Measurements from ENCODE around the gene LIG1. TPM values are rescaled to one million over a fixed set of nuclear protein-coding genes. Genes with fewer than 3 reads are reported as not detected.

Gene LIG1
- total RNA-seq, 2 experiments from 2014 or later, result 172 to 279 TPM

GRCh38 chr19:48148576-48148975 lies 21.6 kb downstream of the LIG1 start:
- no peaks in the 10 kb centered on the region for H3K79me2 ChIP-seq (ENCODE audit: insufficient read depth, low read depth, low read length)
- no peak for DNase-seq (ENCODE audit: low spot score)
- POLR2A ChIA-PET, result no interaction called here
- H4K20me1 ChIP-seq (ENCODE audit: insufficient read depth, low read length), result no peaks in the 10 kb centered on the region
- H3K9me2 ChIP-seq (ENCODE audit: insufficient read depth, low read length), result no peaks in the 10 kb centered on the region
- peaks cover 96% of the 10 kb centered on the region for H3K36me3 ChIP-seq (ENCODE audit: insufficient read depth, low read length)
- H3K4me3 ChIP-seq (ENCODE audit: low read depth, low read length, poor library complexity, severe bottlenecking), result no peak overlapping the region
- H3K27ac ChIP-seq (ENCODE audit: low read depth, low read length, poor library complexity, severe bottlenecking), result no peak overlapping the region
- no peaks in the 10 kb centered on the region for H3K9me3 ChIP-seq (ENCODE audit: low read length)
- CTCF ChIA-PET (ENCODE audit: unreplicated experiment), result no interaction called here
- no peak for TF ChIP-seq EZH2phosphoT487 (IDR thresholded peaks at IDR 0.05; ENCODE audit: borderline replicate concordance, low read depth, low read length)
- TF ChIP-seq, protein P1, sequence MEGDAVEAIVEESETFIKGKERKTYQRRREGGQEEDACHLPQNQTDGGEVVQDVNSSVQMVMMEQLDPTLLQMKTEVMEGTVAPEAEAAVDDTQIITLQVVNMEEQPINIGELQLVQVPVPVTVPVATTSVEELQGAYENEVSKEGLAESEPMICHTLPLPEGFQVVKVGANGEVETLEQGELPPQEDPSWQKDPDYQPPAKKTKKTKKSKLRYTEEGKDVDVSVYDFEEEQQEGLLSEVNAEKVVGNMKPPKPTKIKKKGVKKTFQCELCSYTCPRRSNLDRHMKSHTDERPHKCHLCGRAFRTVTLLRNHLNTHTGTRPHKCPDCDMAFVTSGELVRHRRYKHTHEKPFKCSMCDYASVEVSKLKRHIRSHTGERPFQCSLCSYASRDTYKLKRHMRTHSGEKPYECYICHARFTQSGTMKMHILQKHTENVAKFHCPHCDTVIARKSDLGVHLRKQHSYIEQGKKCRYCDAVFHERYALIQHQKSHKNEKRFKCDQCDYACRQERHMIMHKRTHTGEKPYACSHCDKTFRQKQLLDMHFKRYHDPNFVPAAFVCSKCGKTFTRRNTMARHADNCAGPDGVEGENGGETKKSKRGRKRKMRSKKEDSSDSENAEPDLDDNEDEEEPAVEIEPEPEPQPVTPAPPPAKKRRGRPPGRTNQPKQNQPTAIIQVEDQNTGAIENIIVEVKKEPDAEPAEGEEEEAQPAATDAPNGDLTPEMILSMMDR (conservative IDR thresholded peaks at IDR 0.05; ENCODE audit: low read length), result no peak
- H2AFZ ChIP-seq (ENCODE audit: low read length), result no peak overlapping the region
- intact Hi-C loops (cut with micrococcal nuclease; ENCODE audit: unreplicated experiment), result no loop called here
- H3K4me2 ChIP-seq (ENCODE audit: low read length), result no peak overlapping the region
- no TSS peak for BruUV-seq (replicated peaks)
- H3K4me1 ChIP-seq (ENCODE audit: insufficient read depth, low read length, poor library complexity, severe bottlenecking), result peaks cover 7% of the 10 kb centered on the region

DNA sequence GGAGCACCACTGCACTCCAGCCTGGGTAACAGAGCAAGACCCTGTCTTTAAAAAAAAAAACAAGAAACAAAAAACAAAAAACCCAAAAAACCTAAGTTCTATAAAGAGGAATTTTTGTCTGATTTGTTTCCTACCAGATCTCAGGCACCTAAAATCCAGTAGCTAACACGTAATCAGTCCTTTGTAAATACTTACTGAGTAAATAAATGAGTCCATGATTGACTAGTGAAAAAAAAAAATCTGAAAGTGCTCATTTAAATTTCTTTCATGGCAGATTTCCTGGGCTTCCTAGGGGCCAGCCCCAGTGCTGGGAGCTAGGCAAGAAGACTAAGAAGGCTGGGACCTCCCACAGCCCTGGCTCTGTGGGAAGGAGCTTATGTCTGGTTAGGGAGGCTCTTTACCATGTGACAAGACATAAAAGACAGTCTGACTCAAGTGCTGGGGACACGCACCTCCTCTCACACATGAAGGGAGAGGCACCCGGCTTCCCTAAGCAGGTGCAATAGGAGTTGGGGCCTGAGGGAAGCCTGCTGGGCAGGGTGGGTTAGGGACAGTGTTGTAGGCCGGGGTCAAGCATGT lies 22.5 kb downstream of the LIG1 start:
- BruUV-seq (replicated peaks), result no TSS peak
- peaks cover 4% of the 10 kb centered on the region for H3K4me1 ChIP-seq (ENCODE audit: insufficient read depth, low read length, poor library complexity, severe bottlenecking)
- DNase-seq (ENCODE audit: low spot score), result no peak
- no peak overlapping the region for H3K4me2 ChIP-seq (ENCODE audit: low read length)
- CTCF ChIA-PET (ENCODE audit: unreplicated experiment), result no interaction called here
- H3K4me3 ChIP-seq (ENCODE audit: low read depth, low read length, poor library complexity, severe bottlenecking), result no peak overlapping the region
- H3K9me3 ChIP-seq (ENCODE audit: low read length), result no peaks in the 10 kb centered on the region
- POLR2A ChIA-PET, result no interaction called here
- TF ChIP-seq EZH2phosphoT487 (IDR thresholded peaks at IDR 0.05; ENCODE audit: borderline replicate concordance, low read depth, low read length), result no peak
- TF ChIP-seq, protein P1 (conservative IDR thresholded peaks at IDR 0.05; ENCODE audit: low read length), result no peak
- H3K79me2 ChIP-seq (ENCODE audit: insufficient read depth, low read depth, low read length), result no peaks in the 10 kb centered on the region
- no peak overlapping the region for H2AFZ ChIP-seq (ENCODE audit: low read length)
- no peak overlapping the region for H3K27ac ChIP-seq (ENCODE audit: low read depth, low read length, poor library complexity, severe bottlenecking)
- peaks cover 99% of the 10 kb centered on the region for H3K36me3 ChIP-seq (ENCODE audit: insufficient read depth, low read length)
- no peaks in the 10 kb centered on the region for H3K9me2 ChIP-seq (ENCODE audit: insufficient read depth, low read length)
- no peaks in the 10 kb centered on the region for H4K20me1 ChIP-seq (ENCODE audit: insufficient read depth, low read length)
- intact Hi-C loops (cut with micrococcal nuclease; ENCODE audit: unreplicated experiment), result no loop called here

DNA sequence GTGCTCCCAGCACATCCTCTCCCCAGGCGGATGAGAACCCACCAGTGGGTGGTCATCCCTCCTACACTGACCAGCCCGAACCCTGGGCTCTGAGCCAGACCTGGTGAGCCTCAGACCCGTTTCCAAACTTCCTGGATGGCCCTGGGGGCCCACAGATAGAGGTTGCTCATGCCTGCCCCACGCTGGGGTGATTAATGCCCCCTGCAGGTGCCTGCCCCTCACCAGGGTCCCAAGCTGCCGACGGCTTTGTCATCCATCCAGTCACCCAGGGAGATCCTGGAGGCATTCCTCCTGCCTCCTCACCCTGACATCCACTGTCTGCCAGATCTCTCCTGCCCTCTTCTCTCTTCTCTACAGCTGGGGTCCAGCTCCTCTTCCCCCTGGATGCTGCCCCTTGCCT lies 31.1 kb downstream of the LIG1 start:
- no peaks in the 10 kb centered on the region for H3K4me1 ChIP-seq (ENCODE audit: insufficient read depth, low read length, poor library complexity, severe bottlenecking)
- no peaks in the 10 kb centered on the region for H3K9me2 ChIP-seq (ENCODE audit: insufficient read depth, low read length)
- no peak for DNase-seq (ENCODE audit: low spot score)
- H3K36me3 ChIP-seq (ENCODE audit: insufficient read depth, low read length), result peaks cover 94% of the 10 kb centered on the region
- H2AFZ ChIP-seq (ENCODE audit: low read length), result no peak overlapping the region
- ChIA-PET CTCF (ENCODE audit: unreplicated experiment) (interaction anchor here (0.9 kb wide), 1 partner anchor 27 kb away, joined by 4 read pairs; no protein-coding TSS in a partner anchor), POLR2A (no interaction called here)
- H3K9me3 ChIP-seq (ENCODE audit: low read length), result no peaks in the 10 kb centered on the region
- intact Hi-C loops (cut with micrococcal nuclease; ENCODE audit: unreplicated experiment), result no loop called here
- TF ChIP-seq, protein P1 (conservative IDR thresholded peaks at IDR 0.05; ENCODE audit: low read length), result no peak
- no peak for TF ChIP-seq EZH2phosphoT487 (IDR thresholded peaks at IDR 0.05; ENCODE audit: borderline replicate concordance, low read depth, low read length)
- no peak overlapping the region for H3K4me3 ChIP-seq (ENCODE audit: low read depth, low read length, poor library complexity, severe bottlenecking)
- H3K79me2 ChIP-seq (ENCODE audit: insufficient read depth, low read depth, low read length), result no peaks in the 10 kb centered on the region
- H4K20me1 ChIP-seq (ENCODE audit: insufficient read depth, low read length), result no peaks in the 10 kb centered on the region
- H3K4me2 ChIP-seq (ENCODE audit: low read length), result no peak overlapping the region
- TSS peak; percentile 52 for BruUV-seq (replicated peaks)
- H3K27ac ChIP-seq (ENCODE audit: low read depth, low read length, poor library complexity, severe bottlenecking), result no peak overlapping the region
